DOHH2 (cell line): Measurements from ENCODE around the gene GABRB2.

Experiments
- CTCF ChIP-seq: fragments of 200-600 bp; sonication (generic); IDR thresholded peaks from one replicate; pipeline ENCODE4 v1.5.1; 2014; ENCODE audit warnings: antibody characterized with exemption, mild to moderate bottlenecking, low read depth, low read length; ENCODE audit not compliant: poor library complexity, severe bottlenecking
- EZH2phosphoT487 ChIP-seq: fragments of 200-600 bp; sonication (generic); IDR thresholded peaks from 2 replicates; pipeline ENCODE4 v1.6.1; 2017; ENCODE audit warnings: borderline replicate concordance, mild to moderate bottlenecking, antibody characterized with exemption, low read length, moderate library complexity, mixed read lengths

- TF ChIP-seq CTCF: no peak
- no peak for TF ChIP-seq EZH2phosphoT487
These were observed 250.7 kb downstream of the GABRB2 start for GRCh38 chr5:161295721-161296250.
